Cardiac septum (tissue), 1 donor: ENCODE measurements around the gene OR51B2. TPM values are rescaled to one million over a fixed set of nuclear protein-coding genes. Genes with fewer than 3 reads are reported as not detected.
"Not testable (repeated sequence)": the region's sequence is repeated elsewhere in the genome, so short reads cannot be mapped to it uniquely, and the experiment has no call there.

ENCODE experiments used
- DNase-seq: peaks from one replicate; pipeline ENCODE4 v3.0.0-alpha.2; 2020; ENCODE audit warnings: low spot score
- intact Hi-C: fragments of 100-400 bp; cut with DNase I; formaldehyde crosslinking; loops from one replicate; pipeline ENCODE4 v1.14.0; 2022
- total RNA-seq: library from RNA; stranded (reverse); fragmentation: NEBNext Ultra II Directional; extraction: Animal tissue kit (Norgen Biotek cat#: 25700); gene quantifications from one replicate; pipeline ENCODE4 v1.2.1, GENCODE V29; 2021
- donor health status: DM: no; HTN: no; CAD: no.

The OR51B2 gene
- total RNA-seq, 1 donor from 2014 or later: not detected

GRCh38 chr11:5317292-5317691 lies 6.8 kb downstream of the OR51B2 start:
- intact Hi-C loops: no loop called here
- no peak for DNase-seq

DNA sequence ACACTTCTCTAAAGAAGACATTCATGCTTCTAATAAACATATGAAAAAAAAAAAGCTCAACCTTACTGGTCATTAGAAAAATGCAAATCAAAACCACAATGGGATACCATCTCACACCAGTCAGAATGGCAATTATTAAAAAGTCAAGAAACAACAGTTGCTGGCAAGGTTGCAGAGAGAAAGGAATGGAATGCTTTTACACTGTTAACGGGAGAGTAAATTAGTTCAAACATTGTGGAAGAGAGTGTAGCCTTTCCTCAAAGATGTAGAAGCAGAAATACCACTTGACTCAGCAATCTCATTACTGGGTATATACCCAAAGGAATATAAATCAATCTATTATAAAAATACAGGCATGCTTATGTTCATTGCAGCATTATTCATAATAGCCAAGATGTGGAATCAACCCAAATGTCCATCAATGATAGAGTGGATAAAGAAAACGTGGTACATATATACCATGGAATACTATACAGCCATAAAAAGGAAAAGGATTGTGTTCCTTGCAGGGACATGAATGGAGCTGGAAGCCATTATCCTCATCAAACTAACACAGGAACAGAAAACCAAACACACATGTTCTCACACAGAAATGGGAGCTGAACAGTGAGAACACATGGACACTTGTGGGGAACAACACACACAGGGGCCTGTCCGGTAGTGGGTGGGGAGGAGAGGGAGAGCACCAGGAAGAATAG lies 10.6 kb downstream of the OR51B2 start:
- intact Hi-C loops, DNase-seq: not testable (repeated sequence)

- no peak for DNase-seq
- intact Hi-C loops: no loop called here
Observed at GRCh38 chr11:5310423-5310822, 13.7 kb downstream of the OR51B2 start.

DNA sequence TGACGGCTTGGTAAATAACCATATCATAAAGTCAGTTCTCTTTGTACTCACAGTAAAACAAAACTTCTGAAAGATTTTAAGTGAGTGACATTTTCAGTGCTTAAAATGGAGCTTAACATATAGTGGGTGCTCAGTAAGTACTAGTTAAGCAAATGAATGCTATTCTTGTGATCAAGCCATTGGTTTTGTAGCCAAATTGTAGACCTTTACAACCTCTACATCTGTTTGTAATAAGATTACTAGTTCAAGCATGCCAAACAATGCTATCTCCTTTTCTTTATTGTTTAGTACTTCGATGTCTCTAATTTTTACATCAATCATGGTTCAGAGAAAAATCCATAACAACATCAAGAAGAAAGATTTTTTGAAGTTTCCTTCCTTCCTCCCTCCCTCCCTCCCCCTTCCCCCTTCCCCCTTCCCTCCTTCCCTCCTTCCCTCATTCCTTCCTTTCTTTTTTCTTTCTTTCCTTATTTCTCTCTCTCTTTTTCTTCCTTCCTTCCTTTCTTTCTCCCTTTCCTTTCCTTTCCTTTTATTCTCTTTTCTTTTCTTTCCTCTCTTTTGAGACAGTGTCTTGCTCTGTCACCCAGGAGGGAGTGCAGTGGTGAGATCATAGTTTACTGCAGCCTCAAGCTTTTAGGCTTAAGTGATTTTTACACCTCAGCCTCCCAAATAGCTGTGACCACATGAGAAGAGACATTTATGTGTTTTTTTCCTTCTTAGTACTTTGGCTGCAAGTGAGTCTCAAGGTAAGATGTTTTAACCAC lies 16.7 kb downstream of the OR51B2 start:
- intact Hi-C loops: no loop called here

GRCh38 chr11:5304046-5304445 lies 20.1 kb downstream of the OR51B2 start:
- no peak for DNase-seq
- intact Hi-C loops: no loop called here

More for the DNA sequence above, 16.7 kb downstream of the OR51B2 start:
- no peak for DNase-seq

DNA sequence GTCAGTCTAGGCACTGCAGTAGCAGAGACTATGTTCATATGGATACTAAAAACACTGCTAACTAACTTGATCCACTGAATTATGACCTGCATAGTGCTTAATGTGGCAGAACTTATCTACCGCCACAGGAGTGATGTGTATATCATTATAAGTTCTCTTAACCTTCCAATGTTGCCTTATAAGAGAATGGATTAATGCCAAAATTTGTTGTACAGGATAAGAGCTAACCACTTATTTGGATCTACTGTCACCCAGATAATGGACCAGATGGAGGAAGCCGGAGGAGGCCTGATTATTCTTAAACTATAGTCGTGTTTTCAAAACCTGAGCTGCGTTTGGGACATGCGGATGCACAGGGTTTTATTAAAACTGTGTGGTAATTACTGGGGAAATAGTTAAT lies 20.5 kb downstream of the OR51B2 start:
- intact Hi-C loops: no loop called here
- no peak for DNase-seq

DNA sequence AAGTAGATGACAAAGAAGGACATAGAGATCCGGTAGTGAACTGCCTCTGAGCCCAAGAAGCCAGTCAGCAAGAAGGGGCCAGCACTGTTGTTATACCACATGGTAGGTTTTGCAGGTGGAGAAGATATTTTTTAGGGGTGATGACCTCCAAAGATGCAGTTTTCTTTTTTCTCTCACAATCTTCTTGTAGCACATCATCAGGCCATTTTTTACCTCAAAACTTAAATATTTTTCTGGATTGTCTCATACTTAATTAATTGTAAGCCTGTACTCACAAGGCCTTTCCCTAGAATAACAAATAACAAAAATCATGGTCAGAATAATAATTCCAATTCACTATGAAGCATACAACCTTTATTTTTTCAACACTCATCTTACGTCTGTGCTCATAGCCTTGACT lies 22.3 kb downstream of the OR51B2 start, which contains the start of gene OR51B4:
Gene OR51B4 (minus strand): TSS at position 101 of the 400 bp plus-strand sequence. CDS start 0 bp downstream, at position 101.
- intact Hi-C loops: no loop called here
- DNase-seq: no peak

DNA sequence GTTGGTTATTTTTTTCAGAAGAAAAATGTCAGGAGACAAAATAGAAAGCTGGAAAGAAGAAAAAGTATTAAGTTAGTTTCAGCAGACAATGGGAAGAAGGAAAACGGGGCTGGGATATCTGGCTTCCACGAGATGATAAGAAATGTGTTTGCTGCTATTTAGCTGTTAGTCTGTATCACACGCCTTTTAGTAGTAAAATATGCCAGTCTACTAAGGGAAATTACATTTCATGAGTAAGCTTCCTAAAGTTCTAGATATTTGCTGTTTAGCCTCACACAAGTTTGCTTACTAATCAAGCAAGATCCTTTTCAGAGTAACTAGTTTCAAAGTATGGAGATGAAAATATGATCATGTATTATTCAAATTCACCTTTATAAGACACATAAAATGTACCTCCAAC lies 23.8 kb downstream of the OR51B2 start:
- DNase-seq: no peak
- intact Hi-C loops: no loop called here

- intact Hi-C loops: no loop called here
- no peak for DNase-seq
Observed at GRCh38 chr11:5298451-5298850, 25.6 kb downstream of the OR51B2 start.

DNA sequence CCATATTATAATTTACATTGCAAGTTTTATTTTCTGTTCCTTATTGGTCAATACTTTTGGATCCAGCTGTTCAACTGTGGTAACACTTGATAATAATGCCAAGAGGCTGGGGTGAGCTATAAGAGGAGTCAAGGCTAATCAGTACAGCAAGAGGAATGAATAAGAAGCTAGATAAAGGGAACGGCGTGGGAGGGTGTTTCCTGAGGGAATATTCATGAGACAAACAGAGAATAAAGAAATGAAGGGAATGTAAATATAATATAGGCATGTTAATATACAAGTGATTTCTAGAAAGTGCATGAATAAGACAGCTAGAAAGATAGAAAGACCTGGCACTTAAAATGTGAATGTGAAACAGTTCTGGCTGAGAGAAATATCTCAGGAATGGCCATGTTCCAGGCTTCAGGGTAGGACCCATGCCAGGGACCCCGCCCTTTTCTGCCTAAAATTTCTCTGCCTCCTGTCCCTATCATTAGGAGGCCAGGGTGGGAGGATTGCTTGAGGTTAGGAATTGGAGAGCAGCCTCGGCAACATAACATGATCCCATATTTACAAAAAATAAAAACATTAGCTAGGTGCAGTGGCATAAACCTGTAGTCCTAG lies 26.3 kb downstream of the OR51B2 start:
- intact Hi-C loops: no loop called here
- DNase-seq: no peak

GRCh38 chr11:5294342-5294995 lies 29.6 kb downstream of the OR51B2 start:
- intact Hi-C loops, DNase-seq: not testable (repeated sequence)

DNA sequence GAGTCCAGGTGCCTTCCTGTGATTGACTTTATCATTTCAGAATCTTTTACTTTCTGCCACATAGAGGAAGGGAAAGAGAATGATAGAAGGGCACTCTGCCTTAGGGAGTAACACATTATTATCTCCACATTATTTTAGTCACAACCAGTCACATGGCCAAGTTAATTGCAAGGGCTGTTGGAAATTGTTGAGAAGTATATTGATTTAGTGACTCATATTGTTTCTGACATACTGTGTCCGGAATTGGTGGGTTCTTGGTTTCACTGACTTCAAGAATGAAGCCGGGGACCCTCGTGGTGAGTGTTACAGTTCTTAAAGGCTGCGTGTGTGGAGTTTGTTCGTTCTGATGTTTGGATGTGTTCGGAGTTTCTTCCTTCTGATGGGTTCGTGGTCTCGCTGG lies 31.1 kb downstream of the OR51B2 start:
- intact Hi-C loops: no loop called here
- no peak for DNase-seq

- DNase-seq: no peak
- intact Hi-C loops: no loop called here
Observed at GRCh38 chr11:5291207-5291838, 32.8 kb downstream of the OR51B2 start.

GRCh38 chr11:5290106-5290505 lies 34.0 kb downstream of the OR51B2 start:
- DNase-seq: no peak
- intact Hi-C loops: no loop called here

DNA sequence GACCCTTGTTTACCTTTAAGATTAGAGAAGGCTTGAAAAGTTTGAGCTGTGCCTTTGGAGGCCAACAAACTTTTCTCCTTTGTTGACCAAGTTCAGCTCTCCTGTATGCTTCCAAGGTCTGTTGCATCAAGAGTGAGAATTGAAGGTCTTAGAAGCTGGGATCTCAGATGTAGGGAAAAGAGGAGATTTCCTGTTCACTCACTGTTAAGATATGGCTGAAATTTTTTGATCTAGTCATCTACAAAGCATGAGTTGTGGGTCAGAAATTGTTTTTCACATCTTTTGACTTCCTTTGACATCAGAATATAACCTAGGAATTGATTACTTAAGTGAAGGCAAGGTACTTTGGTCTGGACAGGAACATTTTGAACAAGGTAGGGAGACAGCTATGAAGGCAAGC lies 34.4 kb downstream of the OR51B2 start:
- intact Hi-C loops: no loop called here
- no peak for DNase-seq

DNA sequence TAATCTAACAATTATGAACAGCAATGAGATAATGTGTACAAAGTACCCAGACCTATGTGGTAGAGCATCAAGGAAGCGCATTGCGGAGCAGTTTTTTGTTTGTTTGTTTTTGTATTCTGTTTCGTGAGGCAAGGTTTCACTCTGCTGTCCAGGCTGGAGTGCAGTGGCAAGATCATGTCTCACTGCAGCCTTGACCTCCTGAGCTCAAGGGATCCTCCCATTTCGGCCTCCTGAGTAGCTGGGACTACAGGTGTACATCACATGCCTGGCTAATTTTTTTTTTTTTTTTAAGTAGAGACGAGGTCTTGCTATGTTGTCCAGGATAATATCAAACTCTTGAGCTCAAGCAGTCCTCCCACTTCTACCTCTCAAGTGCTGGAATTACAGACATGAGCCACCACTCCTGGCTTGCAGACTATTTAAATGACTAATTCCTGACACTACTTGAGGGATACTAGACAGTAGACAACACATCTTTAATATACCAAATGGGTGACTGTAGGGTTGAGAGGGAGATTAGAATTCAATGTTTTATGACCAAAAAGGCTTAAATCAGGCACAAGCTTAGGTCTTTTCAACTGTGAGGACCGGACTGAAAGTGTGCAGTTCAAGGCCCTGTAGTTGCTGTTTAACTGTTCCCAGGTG lies 35.1 kb downstream of the OR51B2 start:
- no peak for DNase-seq
- intact Hi-C loops: no loop called here

DNA sequence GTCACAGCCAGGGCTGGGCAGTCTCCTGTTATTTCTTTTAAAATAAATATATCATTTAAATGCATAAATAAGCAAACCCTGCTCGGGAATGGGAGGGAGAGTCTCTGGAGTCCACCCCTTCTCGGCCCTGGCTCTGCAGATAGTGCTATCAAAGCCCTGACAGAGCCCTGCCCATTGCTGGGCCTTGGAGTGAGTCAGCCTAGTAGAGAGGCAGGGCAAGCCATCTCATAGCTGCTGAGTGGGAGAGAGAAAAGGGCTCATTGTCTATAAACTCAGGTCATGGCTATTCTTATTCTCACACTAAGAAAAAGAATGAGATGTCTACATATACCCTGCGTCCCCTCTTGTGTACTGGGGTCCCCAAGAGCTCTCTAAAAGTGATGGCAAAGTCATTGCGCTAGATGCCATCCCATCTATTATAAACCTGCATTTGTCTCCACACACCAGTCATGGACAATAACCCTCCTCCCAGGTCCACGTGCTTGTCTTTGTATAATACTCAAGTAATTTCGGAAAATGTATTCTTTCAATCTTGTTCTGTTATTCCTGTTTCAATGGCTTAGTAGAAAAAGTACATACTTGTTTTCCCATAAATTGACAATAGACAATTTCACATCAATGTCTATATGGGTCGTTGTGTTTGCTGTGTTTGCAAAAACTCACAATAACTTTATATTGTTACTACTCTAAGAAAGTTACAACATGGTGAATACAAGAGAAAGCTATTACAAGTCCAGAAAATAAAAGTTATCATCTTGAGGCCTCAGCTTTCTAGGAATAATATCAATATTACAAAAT lies 35.8 kb downstream of the OR51B2 start:
- DNase-seq: no peak
- intact Hi-C loops: no loop called here

GRCh38 chr11:5286901-5287300 lies 37.2 kb downstream of the OR51B2 start:
- intact Hi-C loops: no loop called here
- DNase-seq: no peak
